Posterior cingulate gyrus (tissue), 11 donors: ENCODE measurements around the gene CAMK1D.

ENCODE experiments used
- DNase-seq, 10 donors: peaks; one replicate each; pipeline versions ENCODE4 v3.0.0 to v3.0.0-alpha.2; 2020 to 2021; ENCODE audit warnings: mixed read lengths in 3 of 10
- intact Hi-C: fragments of 100-400 bp; cut with DNase I; formaldehyde crosslinking; loops from one replicate; pipeline ENCODE4 v1.15.1; 2023

Gene CAMK1D

GRCh38 chr10:12504628-12505027, 155.3 kb downstream of the CAMK1D start:
- peak in 1 of 10 donors; percentile 27 for DNase-seq
- intact Hi-C loops = no loop called here

GRCh38 chr10:12505683-12506082, 156.3 kb downstream of the CAMK1D start:
- intact Hi-C loops = no loop called here

GRCh38 chr10:12507165-12507850, 158.0 kb downstream of the CAMK1D start:
- peak in 2 of 10 donors; percentile 44 to 89 for DNase-seq
- intact Hi-C loops = no loop called here

More at GRCh38 chr10:12505683-12506082, 156.3 kb downstream of the CAMK1D start:
- DNase-seq = no peak

GRCh38 chr10:12508165-12508564, 158.8 kb downstream of the CAMK1D start:
- intact Hi-C loops = no loop called here
- DNase-seq = peak in 1 of 10 donors; percentile 11

GRCh38 chr10:12509016-12509793, 159.9 kb downstream of the CAMK1D start:
- intact Hi-C loops = no loop called here
- no peak for DNase-seq

GRCh38 chr10:12509794-12510100, 160.4 kb downstream of the CAMK1D start:
- DNase-seq = no peak
- intact Hi-C loops = no loop called here

- DNase-seq = no peak
- intact Hi-C loops = no loop called here
Observed at GRCh38 chr10:12510501-12510941, 161.2 kb downstream of the CAMK1D start.

- peak in 1 of 10 donors; percentile 34 for DNase-seq
- intact Hi-C loops = no loop called here
Observed at GRCh38 chr10:12510984-12511383, 161.6 kb downstream of the CAMK1D start.

- no peak for DNase-seq
- intact Hi-C loops = no loop called here
Observed at GRCh38 chr10:12511651-12512050, 162.3 kb downstream of the CAMK1D start.

DNA sequence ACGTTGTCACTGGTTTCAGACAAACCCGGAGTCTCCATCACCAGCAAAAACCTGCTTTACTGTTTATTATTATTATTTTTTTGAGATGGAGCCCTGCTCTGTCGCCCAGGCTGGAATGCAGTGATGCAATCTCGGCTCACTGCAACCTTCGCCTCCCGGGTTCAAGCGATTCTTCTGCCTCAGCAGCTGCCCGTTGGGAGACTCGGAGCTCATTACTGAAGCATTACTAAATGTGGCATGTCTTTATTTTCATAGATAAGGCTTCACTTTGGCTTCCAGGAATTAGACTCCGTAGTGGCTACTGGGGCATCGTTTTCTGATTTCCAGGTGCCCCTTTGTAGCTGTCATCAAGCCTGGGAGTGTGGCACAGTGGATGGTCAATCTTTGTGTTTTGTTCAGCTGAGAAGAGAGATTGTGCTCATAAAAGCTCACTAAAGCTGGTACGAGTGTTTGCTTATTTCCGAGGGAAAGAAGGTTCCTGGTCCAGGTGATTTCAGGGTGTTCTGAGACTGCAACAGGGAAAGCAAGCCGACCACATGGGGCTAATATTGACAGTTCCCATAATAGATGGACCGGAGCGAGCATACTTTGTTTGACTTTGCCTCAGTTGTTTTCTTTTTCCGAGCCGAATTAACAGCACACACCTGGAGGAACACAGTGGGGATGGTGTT, 163.1 kb downstream of the CAMK1D start:
- DNase-seq = peak in 1 of 10 donors; percentile 2
- intact Hi-C loops = no loop called here

- intact Hi-C loops = no loop called here
- DNase-seq = peak in 1 of 10 donors; percentile 25
Observed at GRCh38 chr10:12513003-12513365, 163.6 kb downstream of the CAMK1D start.

DNA sequence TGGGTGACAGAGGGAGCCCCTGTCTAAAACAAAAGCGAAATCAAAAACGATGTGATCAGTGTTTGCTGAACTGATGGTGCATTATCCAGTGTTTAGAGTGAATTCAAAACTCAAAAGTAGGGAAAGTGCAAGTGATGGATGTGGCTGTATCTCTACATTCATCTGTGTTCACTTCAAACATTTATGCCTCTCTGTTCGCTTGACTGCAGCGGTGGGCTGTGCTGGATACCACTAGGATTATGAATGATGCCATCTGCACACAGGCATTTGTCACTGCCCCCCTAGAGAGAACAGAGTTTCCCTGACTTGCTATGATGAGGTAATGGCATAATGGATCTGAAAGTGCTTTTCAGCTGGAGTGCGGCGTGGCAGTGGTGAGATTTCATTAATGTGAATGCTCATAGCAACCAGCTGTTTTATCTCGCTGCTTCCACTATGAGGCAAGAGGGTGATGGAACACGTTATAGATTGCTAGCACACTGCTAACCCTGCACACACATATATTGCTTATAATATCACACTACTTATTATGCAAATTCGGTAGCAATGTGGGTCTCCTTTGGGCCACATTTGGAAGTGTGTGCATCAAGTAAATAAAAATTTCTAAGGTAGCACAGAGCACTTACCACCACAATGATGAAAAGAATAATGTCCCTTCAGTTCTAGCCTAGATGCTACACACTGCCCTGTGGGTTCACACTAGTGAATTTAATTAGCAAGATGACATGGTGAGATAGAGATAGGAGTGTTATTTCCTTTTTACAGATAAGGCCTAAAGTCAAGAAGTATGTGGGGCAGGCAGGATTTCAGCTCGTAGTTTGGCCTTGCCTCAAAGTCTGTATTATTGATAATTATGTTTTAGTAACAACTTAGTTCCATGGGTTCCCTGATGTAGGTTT, 164.7 kb downstream of the CAMK1D start:
- intact Hi-C loops = no loop called here
- peak in 1 of 10 donors; percentile 53 for DNase-seq

DNA sequence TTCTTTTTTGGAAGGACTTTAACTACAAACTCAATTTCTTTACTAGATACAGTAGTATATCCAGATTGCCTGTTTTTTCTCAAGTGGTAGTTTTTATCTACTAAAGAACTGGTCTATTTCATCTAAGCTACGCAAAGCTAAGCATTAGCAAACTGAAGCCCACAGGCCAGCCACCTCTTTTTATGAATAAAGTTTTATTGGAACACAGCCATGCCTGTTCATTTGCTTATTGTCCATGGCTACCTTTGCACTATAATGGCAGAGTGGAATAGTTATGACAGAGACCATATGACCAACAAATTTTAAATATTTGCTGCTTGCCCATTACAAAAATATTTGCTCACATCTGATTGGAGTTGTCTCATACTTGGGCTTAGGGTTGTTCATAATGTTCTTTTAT, 168.7 kb downstream of the CAMK1D start:
- DNase-seq = no peak
- intact Hi-C loops = no loop called here

DNA sequence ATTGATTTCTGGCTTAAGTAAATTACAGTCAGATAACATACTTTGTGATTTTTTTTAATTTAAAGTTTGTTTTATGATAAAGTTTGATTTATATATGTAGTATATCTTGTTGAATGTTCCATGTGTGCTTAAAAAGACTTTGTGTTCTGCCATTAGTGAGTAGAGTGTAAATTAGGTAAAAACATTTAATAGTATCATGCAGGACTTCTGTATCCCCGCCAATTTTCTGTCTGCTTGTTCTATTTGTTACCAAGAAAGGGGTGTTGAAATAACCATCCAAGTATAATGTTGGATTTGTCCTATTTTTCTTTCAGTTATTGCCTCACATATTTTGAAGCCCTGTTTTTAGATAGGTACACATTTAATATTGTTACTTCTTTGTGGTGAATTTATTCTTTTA, 172.1 kb downstream of the CAMK1D start:
- no peak for DNase-seq
- intact Hi-C loops = no loop called here

DNA sequence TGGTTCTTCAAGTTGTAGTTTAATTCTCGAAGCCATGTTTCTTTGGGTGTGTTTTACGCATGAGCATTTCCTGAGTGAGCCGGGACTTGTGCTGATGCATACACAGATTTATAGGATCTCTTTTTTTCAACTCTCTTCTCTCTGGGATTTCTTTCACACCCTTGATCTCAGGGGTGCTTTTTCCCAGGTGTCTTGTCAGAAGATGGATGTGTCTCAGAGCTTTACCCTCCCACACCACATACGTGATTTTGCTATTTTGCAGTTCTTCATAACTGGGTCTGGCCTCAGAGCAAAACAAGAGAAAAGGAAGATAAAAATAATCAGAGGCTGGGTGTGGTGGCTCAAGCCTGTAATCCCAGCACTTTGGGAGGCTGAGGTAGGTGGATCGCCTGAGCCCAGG, 177.0 kb downstream of the CAMK1D start:
- DNase-seq = no peak
- intact Hi-C loops = no loop called here

- intact Hi-C loops = no loop called here
- peak in 1 of 10 donors; percentile 30 for DNase-seq
Observed at GRCh38 chr10:12529976-12530375, 180.6 kb downstream of the CAMK1D start.

- intact Hi-C loops = no loop called here
- DNase-seq = peak in 2 of 10 donors; percentile 29 to 85
Observed at GRCh38 chr10:12531305-12532220, 182.2 kb downstream of the CAMK1D start.

GRCh38 chr10:12533151-12533550, 183.8 kb downstream of the CAMK1D start:
- no peak for DNase-seq
- intact Hi-C loops = no loop called here

- intact Hi-C loops = no loop called here
- no peak for DNase-seq
Observed at GRCh38 chr10:12533723-12534122, 184.4 kb downstream of the CAMK1D start.
